GM21423 (cell line): ENCODE data around the gene ODAM.
"Not testable (repeated sequence)": the region's sequence is repeated elsewhere in the genome, so short reads cannot be mapped to it uniquely, and the experiment has no call there.

Experiments used
- ATAC-seq: cut with Tn5 transposase; IDR thresholded peaks from one replicate; pipeline ENCODE4 v1.9.1; 2021; ENCODE audit warnings: mild to moderate bottlenecking, moderate library complexity; ENCODE audit not compliant: unreplicated experiment

ODAM gene

DNA sequence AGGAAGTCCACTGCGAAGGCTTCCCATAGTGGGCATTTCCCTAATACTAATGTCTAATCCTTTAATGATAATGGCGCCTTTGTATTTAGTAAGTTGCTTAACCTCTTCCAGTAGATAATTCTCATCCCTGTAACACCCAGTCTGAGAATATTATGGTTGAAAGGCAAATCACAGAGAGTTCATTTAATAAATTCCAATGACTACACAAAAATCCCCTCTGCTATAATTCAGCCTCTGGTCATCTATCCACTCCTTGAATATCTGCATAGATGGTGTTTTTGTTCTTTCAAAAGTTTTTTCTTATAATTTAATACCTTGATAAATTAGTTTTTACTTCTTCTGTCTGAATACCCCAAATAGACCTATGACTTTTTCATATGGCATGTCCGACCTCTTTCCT, 25.9 kb downstream of the ODAM start:
- not testable (repeated sequence) for ATAC-seq

DNA sequence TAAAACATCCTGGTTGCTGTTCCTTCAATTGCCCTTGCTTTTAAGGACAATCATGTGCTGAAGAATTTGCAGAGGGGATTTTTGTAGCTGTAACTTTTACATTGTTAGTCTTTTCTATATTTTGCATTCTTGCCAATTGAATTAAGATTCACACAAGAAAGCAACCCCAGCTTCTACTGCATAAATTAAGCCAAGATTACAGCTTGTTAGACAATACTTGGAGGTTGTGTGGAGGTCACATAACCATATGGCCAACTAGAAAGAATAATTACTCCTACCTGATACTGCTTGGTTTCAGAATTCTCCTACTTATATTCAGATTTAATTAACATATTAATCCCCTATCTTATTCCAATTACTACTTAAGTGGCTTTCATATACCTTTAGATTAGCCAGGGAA, 26.3 kb downstream of the ODAM start:
- ATAC-seq = not testable (repeated sequence)

GRCh38 chr4:70225824-70226223, 30.3 kb downstream of the ODAM start, which contains the start of gene FDCSP:
TSS of gene FDCSP (plus strand) at chr4:70226124. CDS start at chr4:70231195, 5,071 bp downstream.
- ATAC-seq = no peak

DNA sequence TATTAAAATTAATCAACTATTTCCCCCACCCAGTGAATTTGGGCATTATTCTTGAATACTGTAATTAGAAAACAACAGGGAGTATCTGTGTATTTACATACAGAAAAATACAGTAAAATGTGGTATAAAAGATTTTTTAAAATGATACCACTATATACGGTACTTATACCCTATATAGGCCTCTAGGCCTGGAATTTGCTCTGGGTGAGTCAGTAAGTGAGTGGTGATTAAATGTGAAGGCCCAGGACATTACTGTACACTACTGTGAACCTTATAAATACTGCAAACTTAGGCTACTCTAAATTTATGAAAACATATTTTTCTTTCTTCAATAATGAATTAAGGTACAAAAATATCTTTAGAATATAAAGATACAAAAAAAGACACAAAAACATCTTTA, 40.6 kb downstream of the ODAM start:
- ATAC-seq = no peak

DNA sequence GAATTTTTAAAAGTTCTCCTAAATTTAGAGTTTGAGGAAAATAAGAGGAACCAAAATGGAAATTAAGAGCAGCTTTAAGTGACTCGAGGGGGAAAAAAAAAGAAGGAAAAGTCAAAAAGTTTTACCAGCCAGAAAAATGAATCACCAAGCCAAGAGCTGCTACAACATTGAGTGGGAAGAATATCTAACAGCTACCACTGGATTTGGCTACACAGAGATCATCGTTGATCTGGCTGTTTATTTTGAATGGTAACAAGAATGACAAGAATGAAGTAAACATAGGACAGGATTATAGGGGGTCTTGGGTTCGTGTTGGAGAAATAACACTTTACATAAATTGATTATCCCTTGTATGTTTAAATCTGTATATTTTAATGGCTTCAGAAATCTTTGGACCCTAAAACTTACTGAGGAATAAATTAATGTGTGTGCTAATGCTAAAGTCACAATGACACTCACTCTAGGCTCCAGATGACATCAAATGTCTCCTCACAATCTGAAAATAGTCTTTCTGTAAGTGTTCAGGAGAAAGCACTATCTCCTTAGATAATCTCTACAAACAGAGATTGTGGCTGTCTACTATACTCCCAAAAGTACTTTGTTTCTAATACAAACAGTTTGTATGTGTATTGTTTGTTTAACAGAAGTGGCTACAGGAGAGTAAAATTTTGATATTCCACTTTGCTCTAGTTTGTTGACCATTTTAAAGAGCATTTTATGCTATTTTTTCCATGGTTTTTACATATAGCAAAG, 43.8 kb downstream of the ODAM start:
- ATAC-seq = no peak

DNA sequence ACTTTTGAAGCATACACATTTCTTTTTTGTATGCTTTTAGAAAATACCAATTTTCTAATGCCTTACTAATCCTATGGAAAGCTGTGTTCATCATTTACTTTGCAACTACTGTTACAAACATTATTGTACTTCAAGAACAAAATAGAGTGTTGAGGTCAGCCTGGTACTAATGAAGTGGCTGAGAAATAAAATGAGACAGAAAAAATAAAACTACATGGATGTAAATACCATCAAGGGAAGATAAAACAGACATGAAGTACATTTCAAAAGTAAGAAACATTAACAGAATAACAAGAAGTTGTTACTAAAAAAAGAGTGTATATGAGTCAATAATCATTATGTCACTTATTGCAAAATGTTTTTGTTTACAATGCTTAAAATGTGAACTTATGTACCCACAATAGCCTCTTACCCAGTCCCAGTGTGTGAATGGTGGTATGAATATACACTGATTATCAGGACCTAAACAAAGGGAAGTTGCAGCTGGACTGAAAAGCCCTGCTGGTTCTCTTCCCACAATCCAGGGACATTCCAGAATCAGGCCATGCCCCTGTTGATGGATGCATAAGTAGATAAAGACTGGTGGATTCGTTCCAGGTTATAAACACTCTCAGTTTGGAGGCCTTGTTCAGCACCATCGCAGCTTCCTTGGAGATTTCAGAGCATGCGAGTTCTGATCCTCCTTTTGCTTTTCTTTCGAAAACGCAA, 44.5 kb downstream of the ODAM start:
- no peak for ATAC-seq

- not testable (repeated sequence) for ATAC-seq
Measured at GRCh38 chr4:70242297-70242696, 46.8 kb downstream of the ODAM start, which contains the start of gene CSN3. TSS of gene CSN3 (plus strand) at chr4:70242597. CDS start at chr4:70244820, 2,223 bp downstream.

GRCh38 chr4:70243091-70243490, 47.6 kb downstream of the ODAM start:
- ATAC-seq = no peak

DNA sequence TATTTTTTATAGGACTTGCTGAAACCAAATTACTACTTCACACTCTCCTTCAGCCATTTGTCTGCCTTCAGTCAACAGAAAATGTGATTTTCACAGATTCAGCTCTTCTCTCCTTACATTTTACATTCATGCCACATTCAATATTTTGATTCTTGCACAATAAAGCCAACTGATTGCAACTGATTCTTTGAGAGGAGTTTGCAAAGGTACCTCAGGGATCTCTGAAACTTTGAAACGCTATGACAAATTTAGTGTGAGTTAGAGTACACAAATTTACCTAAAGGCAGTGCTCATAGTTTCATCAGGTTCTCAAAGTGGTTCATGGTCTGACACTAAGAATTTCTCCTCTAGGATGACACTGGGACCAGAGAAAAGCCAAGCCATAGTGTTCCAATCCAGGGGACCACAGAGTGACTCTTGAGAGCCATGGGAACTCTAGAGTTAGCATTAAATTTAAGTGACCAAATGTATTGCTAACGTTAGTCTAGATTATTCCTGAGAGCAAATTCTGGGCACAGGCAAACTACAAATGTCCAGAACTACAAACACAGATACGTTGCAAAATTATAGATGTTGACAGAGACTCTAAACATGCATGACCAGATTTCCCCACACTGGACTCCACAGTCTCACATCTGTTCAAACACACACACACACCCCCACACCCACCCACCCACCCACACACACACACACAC, 55.9 kb downstream of the ODAM start:
- ATAC-seq = no peak

- ATAC-seq = no peak
Measured at GRCh38 chr4:70251945-70252277, 56.4 kb downstream of the ODAM start.
